Frontal cortex (tissue), 4 donors: ENCODE results near the gene VMP1. TPM values are rescaled to one million over a fixed set of nuclear protein-coding genes. Genes with fewer than 3 reads are reported as not detected.

Experiments used
- DNase-seq, 2 donors: peaks; one replicate each; pipeline ENCODE4 v3.0.0; 2012; ENCODE audit warnings: low spot score in 2 of 2
- FAIRE-seq: peaks from 2 replicates; lab custom pipeline; 2012; peaks lifted over from hg19 to GRCh38; lab: Jason Lieb, UNC
- total RNA-seq: library from RNA; depleted of rRNA; stranded (reverse); fragments of >200 nt; gene quantifications from one replicate; pipeline ENCODE4 v1.2.3, GENCODE V29; 2014
- donor health status: control.
- donor health status: control.
- donor health status: control.

The VMP1 gene
- total RNA-seq: 241 TPM

DNA sequence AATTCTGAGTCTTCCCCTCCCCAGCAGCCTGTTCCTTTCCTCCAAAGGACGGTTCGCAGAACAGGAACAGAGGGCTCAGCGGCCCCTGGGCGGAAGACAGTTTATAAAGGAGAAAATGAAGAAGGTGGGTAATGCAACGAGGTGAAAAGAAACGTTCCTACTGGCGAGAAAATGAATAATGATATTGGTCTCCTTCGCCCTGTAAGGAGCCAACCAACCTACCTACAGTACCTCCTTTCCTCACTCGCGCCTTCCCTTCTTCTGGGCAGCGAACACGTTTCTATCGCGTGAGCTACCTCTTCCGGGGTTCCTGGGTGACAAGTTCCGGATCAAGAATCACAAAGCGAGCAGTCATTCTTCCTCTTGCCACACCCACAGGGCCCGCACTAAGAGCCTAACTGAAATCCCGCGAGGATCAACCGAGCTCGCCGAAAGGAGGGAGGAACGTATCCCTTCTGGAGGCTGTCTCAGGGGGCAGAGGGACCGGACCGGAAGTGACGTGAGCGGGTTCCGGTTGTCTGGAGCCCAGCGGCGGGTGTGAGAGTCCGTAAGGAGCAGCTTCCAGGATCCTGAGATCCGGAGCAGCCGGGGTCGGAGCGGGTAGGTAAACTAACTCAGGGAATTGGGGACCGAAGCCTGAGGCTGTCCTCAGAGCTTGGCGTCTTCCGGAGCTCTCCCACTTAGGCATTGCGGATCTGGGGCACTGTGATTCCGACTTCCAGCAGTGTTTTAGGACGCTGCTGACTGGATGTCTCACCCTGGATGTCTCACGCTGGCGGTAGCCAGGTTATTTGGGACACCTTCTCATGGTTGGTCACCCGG, at the start of gene VMP1, which contains the start of gene PTRH2:
Gene VMP1, plus strand, starts transcription at position 506 of the 822 bp plus-strand sequence. CDS start 23,793 bp downstream, outside the sequence.
Gene PTRH2, minus strand, starts transcription at position 282 of the 822 bp plus-strand sequence. CDS start 9,452 bp downstream, outside the sequence.
- FAIRE-seq (peak; percentile 79), DNase-seq (peak; percentile 77 to 96)

DNA sequence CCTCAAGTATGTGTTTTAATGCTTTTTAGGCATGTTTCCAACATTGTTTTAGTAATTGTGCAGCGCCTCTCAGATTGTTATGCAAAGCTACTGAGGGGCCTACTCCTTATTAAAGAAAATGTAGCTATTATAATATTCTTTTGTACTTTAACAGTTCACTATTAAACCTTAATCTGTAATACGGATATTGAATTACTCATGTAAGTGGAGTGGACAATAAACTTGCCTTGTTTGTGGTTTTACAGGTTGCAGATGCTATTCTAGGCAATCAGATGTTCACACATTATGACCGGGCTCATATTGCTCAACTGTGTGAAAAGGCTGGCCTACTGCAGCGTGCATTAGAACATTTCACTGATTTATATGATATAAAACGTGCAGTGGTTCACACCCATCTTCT, 41.2 kb upstream of the VMP1 start:
- no peak for FAIRE-seq
- DNase-seq: no peak

GRCh38 chr17:59668816-59669215, 38.6 kb upstream of the VMP1 start:
- FAIRE-seq: peak; percentile 23

GRCh38 chr17:59669411-59669810, 38.0 kb upstream of the VMP1 start:
- DNase-seq (no peak), FAIRE-seq (no peak)

More at GRCh38 chr17:59668816-59669215, 38.6 kb upstream of the VMP1 start:
- DNase-seq: no peak

DNA sequence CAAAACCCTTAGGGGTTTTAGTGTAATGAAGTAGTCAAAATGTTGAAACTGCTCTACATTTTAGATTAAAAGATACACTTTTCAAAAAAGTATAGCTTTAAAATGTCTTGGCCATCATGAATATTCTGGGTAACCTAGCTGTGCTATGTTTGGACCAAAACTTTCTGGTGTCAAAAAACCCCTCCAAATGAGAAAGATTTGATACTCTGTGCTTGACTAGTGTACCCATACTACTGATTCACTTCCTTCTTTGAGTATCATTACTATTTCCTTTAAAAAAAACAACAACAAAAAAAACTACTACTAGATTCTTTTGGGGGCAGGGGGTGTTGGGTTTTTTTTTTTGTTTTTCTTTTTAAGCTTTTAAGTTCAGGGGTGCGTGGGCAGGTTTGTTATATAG, 37.5 kb upstream of the VMP1 start:
- DNase-seq (no peak), FAIRE-seq (no peak)

DNA sequence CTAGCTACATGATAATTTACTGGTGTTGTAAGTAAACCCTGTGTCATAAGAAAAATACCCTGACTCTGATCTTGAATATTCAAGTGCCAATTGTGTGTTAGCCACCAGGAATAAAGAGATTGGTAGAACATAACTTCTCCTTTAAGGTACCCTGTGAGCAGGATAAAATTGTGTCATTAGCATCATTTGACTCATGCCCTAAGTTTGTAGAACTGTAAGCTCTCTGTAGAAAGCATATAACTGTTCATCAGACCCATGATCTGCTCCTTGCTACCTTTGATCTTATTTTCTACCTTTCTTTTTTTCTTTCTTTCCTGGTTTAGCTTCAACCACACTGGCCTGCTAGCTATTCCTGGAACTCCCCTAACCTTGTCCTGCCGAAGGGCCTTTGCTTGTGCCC, 36.1 kb upstream of the VMP1 start:
- FAIRE-seq: no peak
- DNase-seq: no peak

DNA sequence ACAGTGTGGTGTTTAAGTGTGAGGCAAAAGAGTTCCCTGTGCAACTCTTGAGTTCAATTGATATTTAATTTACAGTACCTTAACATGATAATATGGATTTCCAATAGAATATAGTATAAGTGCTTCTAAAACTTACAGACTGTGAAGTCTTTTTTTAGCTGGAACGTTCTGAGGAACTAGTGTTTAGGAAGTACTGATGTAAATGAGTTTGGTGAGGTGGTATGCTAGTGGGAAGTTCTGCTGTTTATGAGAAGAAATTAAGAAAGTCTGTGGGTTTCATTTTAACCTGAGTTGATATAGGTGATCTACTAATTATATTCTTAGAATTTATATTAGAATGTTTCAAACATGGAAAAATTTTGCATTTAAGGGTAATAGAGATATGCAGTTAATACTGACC, 32.2 kb upstream of the VMP1 start:
- DNase-seq (no peak), FAIRE-seq (no peak)

GRCh38 chr17:59676716-59677115, 30.7 kb upstream of the VMP1 start:
- no peak for FAIRE-seq
- DNase-seq: no peak

GRCh38 chr17:59678918-59679317, 28.5 kb upstream of the VMP1 start:
- DNase-seq: no peak
- FAIRE-seq: no peak

- FAIRE-seq (no peak), DNase-seq (no peak)
These were observed 27.1 kb upstream of the VMP1 start for GRCh38 chr17:59680314-59680713.

GRCh38 chr17:59683283-59683682, 24.2 kb upstream of the VMP1 start:
- no peak for DNase-seq
- FAIRE-seq: no peak

DNA sequence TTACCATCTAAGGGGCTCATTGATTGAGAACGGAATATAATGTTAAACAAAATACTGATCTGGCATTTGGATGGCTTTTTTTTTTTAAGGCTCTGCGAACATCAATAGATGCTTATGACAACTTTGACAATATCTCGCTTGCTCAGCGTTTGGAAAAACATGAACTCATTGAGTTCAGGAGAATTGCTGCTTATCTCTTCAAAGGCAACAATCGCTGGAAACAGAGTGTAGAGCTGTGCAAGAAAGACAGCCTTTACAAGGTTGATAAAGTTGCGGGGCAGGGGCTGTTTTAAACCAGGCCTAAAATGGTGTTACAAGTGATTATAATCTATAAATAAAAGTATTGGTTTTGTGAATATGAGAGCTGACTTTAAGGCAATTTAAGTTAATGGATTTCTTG, 22.5 kb upstream of the VMP1 start:
- FAIRE-seq (no peak), DNase-seq (no peak)

GRCh38 chr17:59688008-59688407, 19.4 kb upstream of the VMP1 start:
- DNase-seq (no peak), FAIRE-seq (no peak)

DNA sequence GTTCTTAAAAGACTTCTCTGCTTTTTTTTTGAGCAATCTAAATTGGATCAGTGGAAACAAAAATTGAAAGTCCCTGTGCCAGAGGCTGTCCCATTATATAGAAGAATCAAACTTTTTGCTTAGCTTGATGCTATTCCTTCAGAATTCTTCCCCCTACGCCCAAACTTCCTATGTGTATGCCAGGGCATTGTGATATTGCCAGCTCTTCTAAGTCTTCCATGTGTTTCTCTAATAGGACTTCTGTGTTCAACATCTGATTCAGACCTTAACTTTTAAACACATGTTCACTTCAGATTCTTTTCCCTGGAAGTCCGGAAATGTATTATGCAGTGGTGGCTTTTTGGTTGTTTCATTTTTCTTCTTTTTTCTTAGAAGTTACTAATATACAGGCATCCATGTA, 19.0 kb upstream of the VMP1 start:
- no peak for FAIRE-seq
- DNase-seq: no peak

DNA sequence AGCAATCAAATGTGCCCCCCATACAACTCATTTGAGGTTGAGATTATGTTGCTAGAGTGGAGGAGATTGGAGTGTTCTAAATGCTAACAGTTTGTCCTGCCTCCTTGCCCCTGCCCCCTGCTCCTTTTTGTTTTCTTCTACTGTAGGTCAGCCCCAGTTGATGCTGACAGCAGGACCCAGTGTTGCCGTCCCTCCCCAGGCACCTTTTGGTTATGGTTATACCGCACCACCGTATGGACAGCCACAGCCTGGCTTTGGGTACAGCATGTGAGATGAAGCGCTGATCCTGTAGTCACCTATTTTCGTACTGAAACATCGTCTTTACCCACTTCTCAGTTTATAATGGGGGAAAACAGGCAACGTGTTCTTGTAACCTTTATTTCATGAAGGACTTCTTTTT, 13.9 kb upstream of the VMP1 start:
- DNase-seq (no peak), FAIRE-seq (no peak)

DNA sequence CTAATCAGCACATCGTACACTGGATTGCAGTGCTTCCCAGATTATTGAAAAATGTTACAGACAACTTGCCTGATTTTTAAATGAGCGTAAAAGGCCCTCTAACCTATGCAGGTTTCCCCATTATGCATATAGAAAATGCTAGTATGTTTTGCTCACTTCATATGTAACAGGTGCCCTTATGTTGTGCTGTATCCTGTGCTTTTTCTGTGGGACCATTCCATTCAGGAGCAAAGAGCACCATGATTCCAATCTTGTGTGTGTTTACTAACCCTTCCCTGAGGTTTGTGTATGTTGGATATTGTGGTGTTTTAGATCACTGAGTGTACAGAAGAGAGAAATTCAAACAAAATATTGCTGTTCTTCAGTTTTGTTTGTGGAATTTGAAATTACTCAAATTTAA, 13.1 kb upstream of the VMP1 start:
- DNase-seq: no peak
- no peak for FAIRE-seq

- DNase-seq (no peak), FAIRE-seq (no peak)
These were observed 11.3 kb upstream of the VMP1 start for GRCh38 chr17:59695945-59696681.

DNA sequence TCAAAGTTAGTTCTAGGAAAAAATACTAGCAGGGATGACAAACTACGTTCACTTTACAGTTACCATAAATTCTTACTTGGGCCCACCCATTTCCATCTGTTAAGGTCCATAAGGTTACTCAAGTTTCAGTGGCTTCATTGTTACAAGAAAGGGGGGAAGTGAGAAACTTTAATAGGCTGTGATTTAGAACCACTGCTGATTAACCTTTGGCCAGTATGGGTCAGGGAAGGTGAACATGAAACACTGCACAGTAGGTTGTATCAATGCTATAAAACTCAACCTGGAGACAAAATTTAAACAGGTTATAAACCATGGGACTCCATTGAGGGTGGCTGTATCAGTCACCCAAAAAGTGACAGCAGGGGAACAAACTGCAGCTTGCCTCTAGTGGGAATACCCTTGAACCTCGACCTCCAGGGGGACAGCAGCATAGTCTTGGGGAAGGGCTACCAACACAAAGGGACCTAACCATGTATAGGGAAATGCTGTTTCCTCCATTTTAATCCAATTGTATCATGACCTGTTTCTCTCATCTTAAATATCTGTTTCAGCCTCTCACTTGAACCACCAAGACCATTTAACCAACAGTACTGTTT, 10.7 kb upstream of the VMP1 start:
- FAIRE-seq (no peak), DNase-seq (no peak)

DNA sequence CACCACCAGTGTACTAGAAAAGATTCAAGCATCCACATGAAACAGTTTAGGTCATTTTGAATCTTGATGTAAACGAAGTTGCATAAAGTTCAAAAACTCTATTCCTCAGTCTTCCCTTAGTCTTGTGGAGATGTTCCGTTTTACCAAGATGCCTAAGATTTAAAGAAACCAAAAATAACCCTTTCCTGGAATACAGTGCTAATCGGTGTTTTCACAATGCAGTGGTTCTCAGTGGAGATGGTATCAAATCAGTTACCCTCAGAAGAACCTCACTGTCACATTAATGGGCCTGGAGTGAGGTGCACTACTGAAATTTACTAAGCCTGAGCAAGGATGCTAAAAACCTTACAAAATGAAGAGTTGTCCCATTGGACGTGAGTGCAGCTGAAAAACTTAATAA, 9.3 kb upstream of the VMP1 start:
- no peak for FAIRE-seq

DNA sequence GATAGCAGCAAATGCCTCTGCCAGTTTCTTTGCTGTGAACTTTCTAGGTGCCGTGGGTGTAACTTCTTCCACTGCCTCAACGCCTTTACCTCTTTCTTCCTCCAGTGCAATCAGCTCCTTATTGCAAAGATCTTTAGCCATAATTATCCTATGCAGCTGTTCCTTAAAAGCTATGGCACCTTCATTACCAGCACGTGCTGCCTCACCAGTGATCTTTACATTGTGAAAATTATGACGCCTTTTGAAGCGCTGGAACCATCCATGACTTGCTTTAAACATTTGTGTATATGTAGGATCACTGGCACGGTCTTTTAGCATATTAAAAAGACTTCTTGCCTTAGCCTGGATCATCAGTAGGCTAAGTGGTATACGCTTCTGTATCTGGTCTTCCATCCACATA, 8.2 kb upstream of the VMP1 start:
- FAIRE-seq (no peak), DNase-seq (no peak)

More for the DNA sequence above, 9.3 kb upstream of the VMP1 start:
- DNase-seq: no peak

- FAIRE-seq (no peak), DNase-seq (no peak)
These were observed 7.7 kb upstream of the VMP1 start for GRCh38 chr17:59699786-59700185.
